GM19193 (cell line): ENCODE measurements around the gene TAMALIN.
A peak's percentile ranks its signal among the peaks of the same experiment; 100 is the strongest.

Experiments
- POLR2A ChIP-seq: IDR thresholded peaks from 4 replicates; pipeline ENCODE4 v1.6.1; 2011; ENCODE audit not compliant: insufficient read depth, insufficient read length; ENCODE audit errors: extremely low read depth

Gene TAMALIN

GRCh38 chr12:52050758-52051541, 44.2 kb downstream of the TAMALIN start, which contains the start of gene NR4A1:
TSS of gene NR4A1 (plus strand) at chr12:52051442. CDS start at chr12:52054329, 2,887 bp downstream.
- TF ChIP-seq POLR2A: peak; percentile 85

GRCh38 chr12:52052468-52053186, 45.9 kb downstream of the TAMALIN start:
- TF ChIP-seq POLR2A: peak; percentile 46

GRCh38 chr12:52053536-52054209, 46.9 kb downstream of the TAMALIN start:
- TF ChIP-seq POLR2A: no peak

- no peak for TF ChIP-seq POLR2A
Observed at GRCh38 chr12:52054231-52054832, 47.6 kb downstream of the TAMALIN start.

- TF ChIP-seq POLR2A: no peak
Observed at GRCh38 chr12:52054833-52055730, 48.3 kb downstream of the TAMALIN start.

- no peak for TF ChIP-seq POLR2A
Observed at GRCh38 chr12:52055731-52056711, 49.3 kb downstream of the TAMALIN start.

- TF ChIP-seq POLR2A: no peak
Observed at GRCh38 chr12:52056801-52057637, 50.3 kb downstream of the TAMALIN start.

GRCh38 chr12:52057638-52058576, 51.2 kb downstream of the TAMALIN start:
- no peak for TF ChIP-seq POLR2A

- TF ChIP-seq POLR2A: no peak
Observed at GRCh38 chr12:52058631-52059361, 52.0 kb downstream of the TAMALIN start.

- no peak for TF ChIP-seq POLR2A
Observed at GRCh38 chr12:52059582-52060497, 53.1 kb downstream of the TAMALIN start.
